CD4-positive, alpha-beta T cell treated with Interleukin-6 at 100 ng/mL for 8 hours (primary cell): Measurements from ENCODE around the gene NHERF2.
A peak's percentile ranks its signal among the peaks of the same experiment; 100 is the strongest.

ENCODE experiments used
- DNase-seq: peaks from one replicate; pipeline ENCODE4 v3.0.0-alpha.2; 2020; ENCODE audit warnings: mixed read lengths, low spot score

NHERF2 gene

DNA sequence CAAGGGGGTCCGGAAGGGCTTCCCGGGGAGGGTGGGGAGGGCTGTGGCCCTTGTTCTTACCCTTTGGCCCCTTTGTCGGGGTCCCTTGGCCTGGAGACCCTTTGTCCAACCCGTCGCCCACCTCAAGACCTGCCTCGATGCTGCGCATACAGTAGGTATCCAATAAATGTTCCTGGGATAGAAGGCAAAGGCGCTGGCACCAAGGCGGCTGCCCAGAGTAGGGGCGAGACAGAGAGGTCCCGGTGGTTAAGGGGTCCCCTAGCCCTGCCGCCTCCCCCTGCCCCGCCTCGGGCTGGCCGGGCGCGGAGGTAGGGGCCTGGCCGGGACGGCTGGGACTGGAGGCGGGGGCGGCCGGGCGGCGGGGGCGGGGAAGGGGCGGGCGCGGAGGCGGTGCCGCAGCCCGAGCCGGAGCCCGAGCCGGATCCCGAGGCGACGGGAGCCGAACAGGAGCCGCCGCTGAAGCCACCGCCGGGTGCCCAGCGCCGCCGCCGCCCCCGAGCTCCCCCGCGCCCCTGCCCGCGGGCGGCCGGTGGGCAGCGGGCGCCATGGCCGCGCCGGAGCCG is at the start of gene NHERF2:
Gene NHERF2 (plus strand): TSS at position 442 of the 563 bp plus-strand sequence. CDS start 104 bp downstream, at position 546.
- peak; percentile 33 for DNase-seq

DNA sequence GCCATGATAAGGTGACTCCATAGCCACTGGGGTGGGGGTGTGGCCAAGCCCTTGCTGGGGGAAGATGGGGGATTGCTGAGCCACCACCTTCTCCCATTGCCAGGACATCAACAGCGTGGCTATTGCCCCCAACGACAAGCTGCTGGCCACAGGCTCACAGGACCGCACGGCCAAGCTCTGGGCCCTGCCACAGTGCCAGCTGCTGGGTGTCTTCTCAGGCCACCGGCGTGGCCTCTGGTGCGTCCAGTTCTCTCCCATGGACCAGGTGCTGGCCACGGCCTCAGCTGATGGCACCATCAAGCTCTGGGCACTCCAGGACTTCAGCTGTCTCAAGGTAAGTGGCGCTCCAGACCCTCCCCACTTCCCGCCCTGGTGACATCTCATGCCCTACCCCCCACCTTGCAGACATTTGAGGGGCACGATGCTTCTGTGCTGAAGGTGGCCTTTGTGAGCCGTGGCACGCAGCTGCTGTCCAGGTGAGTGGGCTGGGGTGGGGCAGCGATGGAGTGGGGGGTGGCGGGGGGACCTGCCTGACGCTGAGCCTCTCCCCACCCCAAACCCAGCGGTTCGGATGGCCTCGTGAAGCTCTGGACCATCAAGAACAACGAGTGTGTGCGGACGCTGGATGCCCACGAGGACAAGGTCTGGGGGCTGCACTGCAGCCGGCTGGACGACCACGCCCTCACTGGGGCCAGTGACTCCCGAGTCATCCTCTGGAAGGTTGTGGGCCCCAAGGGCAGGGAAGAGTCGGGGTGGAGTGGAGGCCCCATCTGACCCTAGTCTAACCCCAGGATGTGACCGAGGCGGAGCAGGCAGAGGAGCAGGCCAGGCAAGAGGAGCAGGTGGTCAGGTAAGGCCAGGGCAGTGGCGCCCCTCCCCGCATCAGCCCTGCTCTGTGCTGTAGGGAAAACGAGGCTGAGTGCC is 49.5 kb upstream of the NHERF2 start:
- no peak for DNase-seq

GRCh38 chr16:1977875-1978268 is 48.8 kb upstream of the NHERF2 start:
- no peak for DNase-seq

GRCh38 chr16:1978476-1979120 is 48.1 kb upstream of the NHERF2 start:
- no peak for DNase-seq

GRCh38 chr16:1979271-1980029 is 47.3 kb upstream of the NHERF2 start:
- no peak for DNase-seq

- DNase-seq = no peak
These were observed 46.5 kb upstream of the NHERF2 start for GRCh38 chr16:1980030-1980769.

DNA sequence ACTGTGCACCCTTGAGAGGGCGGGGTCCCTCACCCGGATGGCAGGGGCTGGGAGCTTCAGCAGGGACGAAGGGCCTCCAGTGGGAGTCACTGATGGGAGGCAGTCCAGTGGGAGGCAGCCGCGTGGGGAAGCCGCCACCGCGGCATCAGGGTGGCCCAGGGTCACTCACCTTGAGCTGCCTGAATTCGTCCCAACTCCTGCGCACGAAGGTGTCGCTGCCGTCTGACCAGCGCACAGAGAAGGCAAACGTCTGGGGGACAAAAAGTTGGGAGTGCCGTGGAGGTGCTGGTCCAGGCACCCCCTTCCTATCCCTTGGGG is 46.0 kb upstream of the NHERF2 start:
- DNase-seq = no peak

DNA sequence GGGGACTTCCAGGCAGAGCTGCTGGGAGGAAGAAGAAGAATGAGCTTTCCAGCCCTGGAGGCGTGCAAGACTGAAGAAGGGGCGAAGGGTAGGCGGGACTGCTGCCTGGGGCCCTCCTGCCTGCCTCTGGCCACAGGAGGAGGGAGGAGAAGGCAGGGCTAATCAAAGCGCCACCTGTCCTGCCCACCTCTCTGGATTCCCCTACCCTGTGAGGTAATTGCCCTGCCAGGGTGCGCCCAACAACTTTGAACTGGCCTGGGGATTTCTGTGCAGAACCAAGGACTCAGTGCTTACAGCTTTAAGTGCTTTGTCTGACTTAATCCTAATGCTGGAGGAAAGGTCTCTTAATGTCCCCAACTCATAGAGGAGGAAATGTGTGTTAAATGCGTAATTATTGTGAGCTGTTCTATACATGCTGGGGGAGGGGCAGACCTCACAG is 45.3 kb upstream of the NHERF2 start, which contains the start of gene NOXO1:
Gene NOXO1 (minus strand): TSS at position 72 of the 439 bp plus-strand sequence. CDS start 290 bp downstream, outside the sequence.
- DNase-seq = no peak

DNA sequence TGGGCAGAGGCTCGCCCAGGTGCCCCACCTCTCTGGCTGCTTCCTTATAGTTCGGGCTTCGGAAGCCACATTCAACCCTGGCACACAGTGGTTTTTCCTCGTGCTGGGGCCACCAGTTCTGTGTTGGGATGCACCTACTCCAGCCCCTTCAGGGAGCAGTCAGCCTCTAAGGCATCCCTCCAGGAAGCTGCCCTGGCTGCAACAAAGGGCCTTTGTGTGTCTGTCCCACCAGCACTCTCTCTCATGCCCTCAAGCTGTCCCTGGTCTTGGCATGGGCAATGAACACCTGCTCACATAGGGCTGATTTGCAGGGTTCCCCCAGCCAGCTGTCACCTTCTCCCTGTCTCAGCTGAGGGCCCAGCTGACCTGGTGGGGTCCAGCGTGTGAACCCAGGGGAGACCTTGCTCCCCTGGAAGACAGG is 44.7 kb upstream of the NHERF2 start:
- DNase-seq = no peak

- DNase-seq = no peak
These were observed 43.6 kb upstream of the NHERF2 start for GRCh38 chr16:1982991-1983543.

- peak; percentile 63 for DNase-seq
These were observed 43.0 kb upstream of the NHERF2 start, which contains the start of gene GFER for GRCh38 chr16:1983544-1984346. Gene GFER, plus strand, starts transcription at chr16:1984193. Its CDS starts 26 bp downstream, at chr16:1984219.

DNA sequence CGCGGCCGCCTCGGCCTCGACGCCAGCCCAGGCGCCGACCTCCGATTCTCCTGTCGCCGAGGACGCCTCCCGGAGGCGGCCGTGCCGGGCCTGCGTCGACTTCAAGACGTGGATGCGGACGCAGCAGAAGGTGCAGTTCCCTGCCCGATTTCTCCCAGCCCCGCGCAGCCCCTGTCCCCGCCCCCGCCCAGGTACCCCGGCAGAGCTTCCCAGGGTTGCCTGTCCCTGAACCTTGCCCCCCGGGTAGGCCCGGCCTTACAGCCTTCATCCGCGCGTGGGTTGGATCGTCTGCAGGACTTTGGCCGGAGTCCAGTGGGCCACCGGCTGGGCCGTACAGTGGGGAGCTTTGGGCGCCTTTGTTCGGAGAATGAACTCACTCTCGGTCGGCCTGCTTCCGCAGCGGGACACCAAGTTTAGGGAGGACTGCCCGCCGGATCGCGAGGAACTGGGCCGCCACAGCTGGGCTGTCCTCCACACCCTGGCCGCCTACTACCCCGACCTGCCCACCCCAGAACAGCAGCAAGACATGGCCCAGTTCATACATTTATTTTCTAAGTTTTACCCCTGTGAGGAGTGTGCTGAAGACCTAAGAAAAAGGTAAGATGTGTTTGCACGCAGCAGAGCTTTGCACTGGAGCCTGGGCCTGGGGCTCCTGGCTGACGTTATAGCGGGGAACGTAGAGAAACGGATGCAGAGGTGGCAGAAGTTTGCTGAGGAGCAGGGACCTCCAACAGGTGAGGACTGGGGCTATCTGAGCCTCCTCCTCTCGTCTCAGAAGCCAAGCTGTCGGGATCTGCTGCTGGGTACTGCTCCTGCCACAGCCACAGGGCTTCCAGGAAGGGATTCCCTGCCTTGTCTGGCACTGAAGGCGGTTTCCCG is 42.1 kb upstream of the NHERF2 start:
- DNase-seq = no peak

DNA sequence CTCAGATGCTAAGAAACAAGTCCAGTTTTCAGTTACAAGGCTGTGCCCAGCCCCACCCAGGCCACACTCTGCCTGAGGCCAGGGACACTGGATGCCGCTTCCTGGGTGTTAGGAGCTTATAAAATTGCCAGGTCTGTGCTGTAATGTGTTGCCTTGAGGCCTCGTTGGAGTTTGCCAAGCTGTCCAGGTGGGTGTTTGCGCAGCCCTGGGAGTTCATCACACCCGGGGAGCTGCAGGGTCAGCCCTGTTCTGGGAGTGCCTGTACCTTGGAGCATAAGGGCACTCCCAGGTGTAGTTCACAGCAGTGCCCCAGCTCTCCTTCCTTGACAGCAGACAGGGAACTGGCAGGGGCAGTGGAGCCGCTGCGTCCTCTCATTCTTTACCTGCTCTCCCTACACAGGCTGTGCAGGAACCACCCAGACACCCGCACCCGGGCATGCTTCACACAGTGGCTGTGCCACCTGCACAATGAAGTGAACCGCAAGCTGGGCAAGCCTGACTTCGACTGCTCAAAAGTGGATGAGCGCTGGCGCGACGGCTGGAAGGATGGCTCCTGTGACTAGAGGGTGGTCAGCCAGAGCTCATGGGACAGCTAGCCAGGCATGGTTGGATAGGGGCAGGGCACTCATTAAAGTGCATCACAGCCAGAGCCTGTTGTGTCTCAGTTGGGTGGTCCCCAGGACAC is 41.1 kb upstream of the NHERF2 start:
- DNase-seq = no peak

DNA sequence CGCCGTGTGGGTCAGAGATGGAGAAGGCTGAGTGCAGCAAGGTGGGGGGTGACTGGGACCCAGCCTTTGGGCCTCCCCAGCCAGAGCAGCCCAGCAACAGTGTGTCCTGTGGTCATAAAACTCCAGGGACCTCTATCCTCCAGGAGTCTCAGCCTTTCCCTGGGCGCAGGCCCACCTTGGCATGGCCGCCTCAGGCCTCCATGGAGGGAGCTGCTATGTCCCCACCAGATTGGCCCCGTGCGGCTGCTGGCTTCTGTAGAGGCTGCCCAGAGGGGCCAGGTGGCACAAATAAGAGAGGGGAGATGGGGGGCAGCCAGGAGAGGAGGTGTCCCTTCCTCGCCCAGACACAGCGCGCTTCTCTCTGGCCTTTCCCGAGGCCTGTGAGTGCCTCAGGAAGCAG is 39.5 kb upstream of the NHERF2 start:
- no peak for DNase-seq

GRCh38 chr16:1989209-1990100 is 37.2 kb upstream of the NHERF2 start, which contains the start of gene SYNGR3:
Gene SYNGR3, plus strand, starts transcription at chr16:1989970. Its CDS starts 133 bp downstream, at chr16:1990103.
- DNase-seq = no peak

DNA sequence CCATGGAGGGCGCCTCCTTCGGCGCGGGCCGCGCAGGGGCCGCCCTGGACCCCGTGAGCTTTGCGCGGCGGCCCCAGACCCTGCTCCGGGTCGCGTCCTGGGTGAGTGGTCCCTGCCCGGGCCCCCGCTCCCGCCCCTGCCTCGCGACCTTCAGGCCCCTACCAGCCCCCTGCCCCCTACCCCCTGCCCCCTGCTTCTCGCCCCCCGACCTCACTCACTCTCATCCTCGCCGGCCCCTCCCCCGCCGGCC is 36.7 kb upstream of the NHERF2 start:
- DNase-seq = no peak

DNA sequence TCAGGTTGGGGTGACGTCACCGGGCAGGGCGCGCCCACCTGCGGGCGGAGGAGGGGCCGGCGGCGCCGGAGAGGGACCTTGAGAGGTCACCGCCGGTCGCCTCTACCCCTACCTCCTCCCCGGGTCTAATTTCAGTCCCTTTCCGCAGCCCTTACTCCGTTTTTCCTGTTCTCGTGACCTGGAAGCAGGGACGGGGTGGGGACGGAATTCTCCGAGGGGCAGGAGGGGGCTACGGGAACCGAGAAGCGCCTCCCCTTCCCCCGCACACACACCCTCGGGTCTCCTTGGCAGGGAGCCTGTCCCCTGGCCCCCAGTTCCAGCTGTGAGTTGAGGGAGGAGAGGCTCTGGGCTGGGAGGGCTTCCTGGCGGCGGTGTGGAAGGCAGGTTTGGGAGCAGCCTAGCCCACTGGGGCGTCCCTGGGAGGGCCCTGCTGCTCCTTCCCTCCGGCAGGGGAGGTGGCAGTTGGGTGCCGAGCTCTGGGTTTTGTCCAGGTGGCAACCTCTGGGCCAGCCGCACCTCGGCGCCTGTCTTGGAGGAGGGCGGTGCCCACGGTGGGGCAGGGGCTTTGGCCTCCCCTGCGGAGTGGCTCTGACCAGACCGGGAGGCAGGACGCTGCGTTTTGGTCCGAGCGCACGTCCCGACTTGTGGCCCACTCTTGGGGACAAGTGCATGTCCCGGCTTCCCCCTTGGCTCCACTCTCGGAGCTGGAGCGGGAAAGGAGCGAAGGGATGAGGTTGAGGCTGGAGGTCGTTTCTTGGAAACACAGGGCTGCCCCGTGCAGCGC is 36.2 kb upstream of the NHERF2 start:
- no peak for DNase-seq
